Natural killer cell (primary cell): Measurements from ENCODE around the gene SKI. TPM values are rescaled to one million over a fixed set of nuclear protein-coding genes. Genes with fewer than 3 reads are reported as not detected.

Experiments
- ATAC-seq, 3 donors: fragments of 150-1000 bp in 2 of 3; fragments of 200-7000 bp in 1 of 3; cut with Tn5 transposase; 1 replicate in 1 of 3; 2 replicates in 2 of 3; pipeline ENCODE4 v1.10.0; 2021; ENCODE audit warnings: mild to moderate bottlenecking in 2 of 3, moderate library complexity in 2 of 3
- DNase-seq, 2 donors: peaks; one replicate each; pipeline versions ENCODE4 v3.0.0 to v3.0.0-alpha.2; 2013 to 2021; ENCODE audit warnings: mixed read lengths in 1 of 2
- H3K27ac ChIP-seq: one replicate; pipeline ENCODE4 v1.5.1; 2013; ENCODE audit warnings: mild to moderate bottlenecking, low read length
- H3K27me3 ChIP-seq: one replicate; pipeline ENCODE4 v1.6.1; 2013; ENCODE audit warnings: low read length; ENCODE audit not compliant: control insufficient read depth, insufficient read depth
- H3K36me3 ChIP-seq: one replicate; pipeline ENCODE4 v1.6.1; 2013; ENCODE audit warnings: low read length; ENCODE audit not compliant: control insufficient read depth, insufficient read depth
- H3K4me1 ChIP-seq: one replicate; pipeline ENCODE4 v1.6.1; 2013; ENCODE audit warnings: low read length; ENCODE audit not compliant: control insufficient read depth, insufficient read depth
- H3K4me3 ChIP-seq: one replicate; pipeline ENCODE4 v1.5.1; 2013; ENCODE audit warnings: low read length
- H3K9me3 ChIP-seq: one replicate; pipeline ENCODE4 v1.6.1; 2013; ENCODE audit warnings: low read length; ENCODE audit not compliant: control insufficient read depth, insufficient read depth
- H3K27ac Mint-ChIP-seq, 2 donors: one replicate each; pipeline ENCODE4 v1.8.0; 2022; ENCODE audit warnings: mild to moderate bottlenecking in 2 of 2, mixed read lengths in 2 of 2, moderate library complexity in 1 of 2
- H3K27me3 Mint-ChIP-seq, 2 donors: one replicate each; pipeline ENCODE4 v1.8.0; 2022; ENCODE audit warnings: low read depth in 2 of 2, mixed read lengths in 2 of 2
- H3K36me3 Mint-ChIP-seq: one replicate; pipeline ENCODE4 v1.8.0; 2022; ENCODE audit warnings: mixed read lengths
- H3K4me1 Mint-ChIP-seq, 2 donors: one replicate each; pipeline ENCODE4 v1.8.0; 2022; ENCODE audit warnings: mixed read lengths in 2 of 2
- H3K4me3 Mint-ChIP-seq: one replicate; pipeline ENCODE4 v1.8.0; 2022; ENCODE audit warnings: mild to moderate bottlenecking, moderate library complexity, mixed read lengths
- H3K9me3 Mint-ChIP-seq, 2 donors: one replicate each; pipeline ENCODE4 v1.8.0; 2022; ENCODE audit warnings: mixed read lengths in 2 of 2
- WGBS: methylation state at CpG from one replicate; pipeline ENCODE4 v1.1.7; 2013; ENCODE audit warnings: missing lambda C conversion rate; ENCODE audit not compliant: insufficient coverage; 5-methylcytosine and 5-hydroxymethylcytosine counted together
- intact Hi-C: fragments of 100-400 bp; cut with micrococcal nuclease; formaldehyde crosslinking; loops from one replicate; pipeline ENCODE4 v1.14.2; 2022
- total RNA-seq, 4 donors: library from RNA; stranded (reverse); fragments of 120-200 nt in 1 of 4; gene quantifications; one replicate each; pipeline versions ENCODE4 v1.2.3 to v1.2.4, GENCODE V29; 2013 to 2022
- TF ChIP-seq, protein P1 (sequence below): fragments of 200-600 bp; IDR thresholded peaks from one replicate; pipeline ENCODE4 v1.8.0; 2022; ENCODE audit warnings: antibody characterized with exemption

The SKI gene
- total RNA-seq, 3 donors from 2014 or later (not counting 1 experiment from before 2014, with no cell fraction given), result 96.9 to 145 (median 140) TPM

DNA sequence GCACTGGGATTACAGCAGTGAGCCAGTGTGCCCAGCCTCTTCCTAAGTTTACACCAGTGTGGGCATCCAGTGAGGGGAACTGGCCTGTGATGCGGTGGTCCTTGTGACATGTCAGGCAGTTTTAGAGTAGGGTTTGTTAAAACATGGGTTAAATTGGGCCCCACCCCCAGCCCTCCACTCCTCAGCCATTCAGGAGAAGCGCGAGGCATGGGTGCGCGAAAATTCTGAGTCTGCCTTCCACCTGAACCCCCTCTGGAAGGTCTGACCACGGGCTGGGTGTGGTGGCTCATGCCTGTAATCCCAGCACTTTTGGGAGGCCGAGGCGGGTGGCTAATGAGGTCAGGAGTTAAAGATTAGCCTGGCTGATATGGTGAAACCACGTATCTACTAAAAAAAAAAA lies 51.7 kb downstream of the SKI start:
- H3K27ac Mint-ChIP-seq, result no peak overlapping the region
- H3K36me3 Mint-ChIP-seq, result no peaks in the 10 kb centered on the region
- no peak for DNase-seq
- H3K4me1 Mint-ChIP-seq, result peaks cover 16 to 26% of the 10 kb centered on the region in 2 donors
- no peaks in the 10 kb centered on the region for H3K9me3 Mint-ChIP-seq
- ATAC-seq, result no peak
- Histone ChIP-seq H3K4me1 (peaks cover 42% of the 10 kb centered on the region), H3K27me3 (no peaks in the 10 kb centered on the region), H3K27ac (no peak overlapping the region), H3K4me3 (no peak overlapping the region), H3K9me3 (no peaks in the 10 kb centered on the region), H3K36me3 (peaks cover 2% of the 10 kb centered on the region)
- H3K27me3 Mint-ChIP-seq, result no peaks in the 10 kb centered on the region
- WGBS, result 70% methylated on average over 7 of the region's 9 CpGs
- no peak overlapping the region for H3K4me3 Mint-ChIP-seq
- intact Hi-C loops, result no loop called here
- TF ChIP-seq, protein P1, sequence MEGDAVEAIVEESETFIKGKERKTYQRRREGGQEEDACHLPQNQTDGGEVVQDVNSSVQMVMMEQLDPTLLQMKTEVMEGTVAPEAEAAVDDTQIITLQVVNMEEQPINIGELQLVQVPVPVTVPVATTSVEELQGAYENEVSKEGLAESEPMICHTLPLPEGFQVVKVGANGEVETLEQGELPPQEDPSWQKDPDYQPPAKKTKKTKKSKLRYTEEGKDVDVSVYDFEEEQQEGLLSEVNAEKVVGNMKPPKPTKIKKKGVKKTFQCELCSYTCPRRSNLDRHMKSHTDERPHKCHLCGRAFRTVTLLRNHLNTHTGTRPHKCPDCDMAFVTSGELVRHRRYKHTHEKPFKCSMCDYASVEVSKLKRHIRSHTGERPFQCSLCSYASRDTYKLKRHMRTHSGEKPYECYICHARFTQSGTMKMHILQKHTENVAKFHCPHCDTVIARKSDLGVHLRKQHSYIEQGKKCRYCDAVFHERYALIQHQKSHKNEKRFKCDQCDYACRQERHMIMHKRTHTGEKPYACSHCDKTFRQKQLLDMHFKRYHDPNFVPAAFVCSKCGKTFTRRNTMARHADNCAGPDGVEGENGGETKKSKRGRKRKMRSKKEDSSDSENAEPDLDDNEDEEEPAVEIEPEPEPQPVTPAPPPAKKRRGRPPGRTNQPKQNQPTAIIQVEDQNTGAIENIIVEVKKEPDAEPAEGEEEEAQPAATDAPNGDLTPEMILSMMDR, result no peak

DNA sequence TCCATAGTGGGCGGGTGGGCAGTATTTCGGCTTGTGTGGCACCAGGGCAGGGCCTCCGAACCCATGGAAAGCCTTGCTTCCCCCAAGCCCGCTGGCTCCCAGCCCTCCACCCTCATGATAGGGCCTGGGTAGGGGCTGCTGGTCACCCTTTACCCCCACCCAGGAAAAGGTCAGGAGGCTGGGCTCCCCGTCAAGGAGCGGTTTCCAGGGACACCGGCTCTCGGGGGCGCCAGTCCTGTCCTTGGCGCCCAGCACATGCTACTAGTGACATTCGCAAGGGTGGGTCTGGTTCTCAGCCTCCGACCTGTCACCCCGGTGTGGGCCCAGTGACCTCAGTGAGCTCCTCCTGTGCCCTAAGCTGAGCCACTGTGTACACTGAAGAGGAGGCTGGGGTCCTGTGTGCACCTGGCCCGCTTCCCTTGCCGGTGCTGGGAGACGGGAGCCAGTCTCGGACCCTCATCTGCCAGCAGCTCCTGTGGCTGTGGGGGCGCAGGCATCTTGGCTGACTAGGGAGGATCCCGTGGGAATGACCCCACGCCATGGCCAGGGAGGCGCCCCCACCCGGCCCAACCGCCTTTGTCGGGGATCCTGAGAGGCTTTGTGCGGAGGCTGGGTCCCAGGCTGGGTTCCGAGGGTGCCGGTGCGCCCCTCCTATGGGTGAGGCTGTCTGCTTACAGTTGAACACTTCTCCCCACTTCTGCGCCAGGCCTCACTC lies 54.6 kb downstream of the SKI start:
- H3K36me3 ChIP-seq, result peaks cover 2% of the 10 kb centered on the region
- no peaks in the 10 kb centered on the region for H3K9me3 Mint-ChIP-seq
- no peaks in the 10 kb centered on the region for H3K27me3 Mint-ChIP-seq
- TF ChIP-seq, protein P1, result no peak
- H3K27ac Mint-ChIP-seq, result no peak overlapping the region
- intact Hi-C loops, result no loop called here
- DNase-seq, result no peak
- H3K36me3 Mint-ChIP-seq, result no peaks in the 10 kb centered on the region
- H3K27me3 ChIP-seq, result no peaks in the 10 kb centered on the region
- WGBS, result 95% methylated on average over 29 of the region's 29 CpGs
- peaks cover 24% of the 10 kb centered on the region for H3K4me1 ChIP-seq
- no peak overlapping the region for H3K4me3 ChIP-seq
- H3K9me3 ChIP-seq, result no peaks in the 10 kb centered on the region
- peaks cover 0 to 9% of the 10 kb centered on the region in 2 donors for H3K4me1 Mint-ChIP-seq
- peak in 1 of 3 donors; percentile 10 for ATAC-seq
- no peak overlapping the region for H3K4me3 Mint-ChIP-seq
- H3K27ac ChIP-seq, result no peak overlapping the region

DNA sequence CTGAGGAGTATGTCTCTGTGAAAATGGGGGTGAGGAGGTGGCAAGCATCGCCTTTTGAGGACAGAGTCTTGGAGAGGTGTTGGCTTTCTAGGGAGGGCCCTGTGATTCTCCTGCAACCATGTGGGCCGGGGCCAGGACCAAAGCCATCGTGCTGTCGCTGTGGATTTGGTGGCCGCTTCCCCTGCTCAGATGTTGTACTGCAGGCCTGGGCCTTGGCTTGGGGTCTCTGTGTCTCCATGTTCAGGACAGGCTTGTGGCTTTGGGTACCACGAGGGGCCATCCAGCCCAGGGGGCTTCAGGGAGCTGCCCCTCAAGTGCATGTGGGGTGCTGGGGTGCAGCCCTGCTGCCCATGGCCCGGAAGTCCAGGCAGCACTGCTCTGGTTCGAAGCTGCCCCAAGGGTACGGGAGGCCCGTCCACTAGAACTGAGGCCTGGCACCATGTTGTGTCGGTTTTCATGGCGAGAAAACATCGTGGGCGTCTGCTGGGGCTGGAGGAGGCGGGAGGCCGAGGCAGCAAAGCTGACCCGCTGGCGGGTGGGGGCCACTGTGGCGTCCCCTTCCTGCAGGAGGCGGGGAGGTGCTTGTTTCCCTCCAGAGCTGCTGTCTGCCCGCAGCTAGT lies 55.4 kb downstream of the SKI start:
- DNase-seq (no peak), ATAC-seq (peak in 1 of 3 donors; percentile 12)
- TF ChIP-seq, protein P1, result no peak
- H3K4me1 Mint-ChIP-seq, result peaks cover 5 to 16% of the 10 kb centered on the region in 2 donors
- no peak overlapping the region for H3K4me3 Mint-ChIP-seq
- intact Hi-C loops, result no loop called here
- H3K27me3 ChIP-seq, result no peaks in the 10 kb centered on the region
- H3K9me3 Mint-ChIP-seq, result no peaks in the 10 kb centered on the region
- no peaks in the 10 kb centered on the region for H3K36me3 ChIP-seq
- H3K4me1 ChIP-seq, result peaks cover 23% of the 10 kb centered on the region
- no peaks in the 10 kb centered on the region for H3K36me3 Mint-ChIP-seq
- no peaks in the 10 kb centered on the region for H3K27me3 Mint-ChIP-seq
- no peak overlapping the region for H3K4me3 ChIP-seq
- WGBS, result 93% methylated on average over 21 of the region's 21 CpGs
- H3K27ac ChIP-seq, result no peak overlapping the region
- H3K27ac Mint-ChIP-seq, result no peak overlapping the region
- H3K9me3 ChIP-seq, result no peaks in the 10 kb centered on the region
